ENCODE measurements around the gene BARX2. TPM values are rescaled to one million over a fixed set of nuclear protein-coding genes. Genes with fewer than 3 reads are reported as not detected.

The BARX2 gene
- polyA plus RNA-seq, 1 donor from 2014 or later: not detected

- H3K4me2 ChIP-seq (ENCODE audit: low read length): no peak overlapping the region
- no peaks in the 10 kb centered on the region for H3F3A ChIP-seq (ENCODE audit: insufficient read depth, low read length, poor library complexity, severe bottlenecking)
- TF ChIP-seq MXI1 (conservative IDR thresholded peaks at IDR 0.05; ENCODE audit: poor library complexity, severe bottlenecking) (no peak), EZH2 (IDR thresholded peaks at IDR 0.05; ENCODE audit: borderline replicate concordance, insufficient read depth, low read length, poor library complexity, severe bottlenecking) (no peak), TAF1 (IDR thresholded peaks at IDR 0.05; ENCODE audit: low read depth) (no peak), EP300 (conservative IDR thresholded peaks at IDR 0.05; ENCODE audit: poor library complexity, severe bottlenecking) (no peak), REST (IDR thresholded peaks at IDR 0.05; ENCODE audit: borderline replicate concordance) (no peak), RAD21 (conservative IDR thresholded peaks at IDR 0.05) (no peak), CTCF (IDR thresholded peaks at IDR 0.05; ENCODE audit: poor library complexity, severe bottlenecking) (no peak)
- no peaks in the 10 kb centered on the region for H3K9me3 ChIP-seq (ENCODE audit: low read length)
- H3K9ac ChIP-seq (ENCODE audit: low read length): no peak overlapping the region
- no peaks in the 10 kb centered on the region for H4K20me1 ChIP-seq (ENCODE audit: insufficient read depth)
- H3K27me3 ChIP-seq (ENCODE audit: insufficient read depth, low read depth, low read length): peaks cover 69% of the 10 kb centered on the region
- H2AFZ ChIP-seq (ENCODE audit: low read depth, low read length): no peak overlapping the region
- no peaks in the 10 kb centered on the region for H3K36me3 ChIP-seq (ENCODE audit: insufficient read depth, low read length)
- no peaks in the 10 kb centered on the region for H3K9me2 ChIP-seq (ENCODE audit: insufficient read depth, low read length)
- H3K4me3 ChIP-seq (ENCODE audit: low read length): no peak overlapping the region
- H3K27ac ChIP-seq (ENCODE audit: low read length): no peak overlapping the region
- H3K79me2 ChIP-seq (replicated peaks; ENCODE audit: insufficient read depth, low read length): no peaks in the 10 kb centered on the region
Observed at GRCh38 chr11:129376658-129377341, 1.2 kb downstream of the BARX2 start.

- H3K9ac ChIP-seq (ENCODE audit: low read length): no peak overlapping the region
- no peaks in the 10 kb centered on the region for H3K79me2 ChIP-seq (replicated peaks; ENCODE audit: insufficient read depth, low read length)
- H3K27me3 ChIP-seq (ENCODE audit: insufficient read depth, low read depth, low read length): peaks cover 59% of the 10 kb centered on the region
- no peak overlapping the region for H3K4me2 ChIP-seq (ENCODE audit: low read length)
- H3K27ac ChIP-seq (ENCODE audit: low read length): no peak overlapping the region
- TF ChIP-seq SMC3 (conservative IDR thresholded peaks at IDR 0.05; ENCODE audit: poor library complexity) (no peak), POLR2AphosphoS5 (IDR thresholded peaks at IDR 0.05) (no peak), CTCF (IDR thresholded peaks at IDR 0.05; ENCODE audit: poor library complexity, severe bottlenecking) (no peak)
- no peak overlapping the region for H3K4me3 ChIP-seq (ENCODE audit: low read length)
- H3K36me3 ChIP-seq (ENCODE audit: insufficient read depth, low read length): no peaks in the 10 kb centered on the region
- H3K9me2 ChIP-seq (ENCODE audit: insufficient read depth, low read length): no peaks in the 10 kb centered on the region
- no peaks in the 10 kb centered on the region for H3F3A ChIP-seq (ENCODE audit: insufficient read depth, low read length, poor library complexity, severe bottlenecking)
- H2AFZ ChIP-seq (ENCODE audit: low read depth, low read length): no peak overlapping the region
- H4K20me1 ChIP-seq (ENCODE audit: insufficient read depth): no peaks in the 10 kb centered on the region
- H3K9me3 ChIP-seq (ENCODE audit: low read length): no peaks in the 10 kb centered on the region
Observed at GRCh38 chr11:129377739-129378138, 2.1 kb downstream of the BARX2 start.

All from neural cell (in vitro differentiated cells).